Measurements from ENCODE around the gene DDX27. TPM values are rescaled to one million over a fixed set of nuclear protein-coding genes. Genes with fewer than 3 reads are reported as not detected.

DDX27 gene
- total and polyA plus RNA-seq, 3 donors from 2014 or later, result 53.3 to 58.3 (median 54.1) TPM

- Histone ChIP-seq H3K27ac (no peak overlapping the region), H3K36me3 (ENCODE audit: low read depth, missing control alignments) (no peaks in the 10 kb centered on the region), H3K27me3 (no peaks in the 10 kb centered on the region), H3K9me3 (no peaks in the 10 kb centered on the region), H3K4me3 (no peak overlapping the region), H3K4me1 (no peaks in the 10 kb centered on the region)
- 0 to 38% methylated on average over 1 of the region's 1 CpG for WGBS, 2 donors
- TF ChIP-seq CTCF (IDR thresholded peaks at IDR 0.05), result no peak
- no peak for TF ChIP-seq POLR2A (IDR thresholded peaks at IDR 0.05)
- intact Hi-C loops (cut with DNase I; ENCODE audit: low total_unique reads), result no loop called here
- DNase-seq, result no peak
Observed at GRCh38 chr20:49291200-49291599, 72.0 kb downstream of the DDX27 start.

- Histone ChIP-seq H3K9me3 (no peaks in the 10 kb centered on the region), H3K36me3 (ENCODE audit: low read depth, missing control alignments) (no peaks in the 10 kb centered on the region), H3K4me1 (no peaks in the 10 kb centered on the region), H3K27me3 (no peaks in the 10 kb centered on the region), H3K27ac (no peak overlapping the region), H3K4me3 (no peak overlapping the region)
- intact Hi-C loops (cut with DNase I; ENCODE audit: low total_unique reads), result no loop called here
- TF ChIP-seq POLR2A (IDR thresholded peaks at IDR 0.05) (no peak), CTCF (IDR thresholded peaks at IDR 0.05) (no peak)
- 59 to 67% methylated on average over 3 of the region's 3 CpGs for WGBS, 2 donors
- DNase-seq, result no peak
Observed at GRCh38 chr20:49292010-49292409, 72.8 kb downstream of the DDX27 start.

- no peak overlapping the region for H3K27ac ChIP-seq
- no peaks in the 10 kb centered on the region for H3K27me3 ChIP-seq
- no peak for TF ChIP-seq CTCF (IDR thresholded peaks at IDR 0.05)
- no peaks in the 10 kb centered on the region for H3K9me3 ChIP-seq
- H3K36me3 ChIP-seq (ENCODE audit: low read depth, missing control alignments), result no peaks in the 10 kb centered on the region
- H3K4me1 ChIP-seq, result no peaks in the 10 kb centered on the region
- WGBS, 2 donors, result 88 to 94% methylated on average over 6 of the region's 6 CpGs
- no peak for DNase-seq
- no peak overlapping the region for H3K4me3 ChIP-seq
- intact Hi-C loops (cut with DNase I; ENCODE audit: low total_unique reads), result no loop called here
Observed at GRCh38 chr20:49293122-49293521, 73.9 kb downstream of the DDX27 start.

Small RNA genes within 50 kb of the gene (small RNA-seq; reads per million reads assigned to genes)
- gene SNORD12B (2,364 to 4,183 reads per million in 2 donors), gene SNORD12C (2,026 to 2,028 reads per million in 2 donors)

Other genes starting within 250 kb of the DDX27 start
- 100 to 1,000 TPM in 1 of 2 donors, 10 to 100 TPM in 1; 96.6 to 126 TPM for gene CSE1L, start 173.1 kb upstream of the DDX27 start, total RNA-seq
- 94.8 TPM for gene CSE1L, start 173.1 kb upstream of the DDX27 start, polyA plus RNA-seq (ENCODE audit: insufficient read depth, low read depth, low replicate concordance)
- gene STAU1, start 31.1 kb upstream of the DDX27 start, total RNA-seq, result 10 to 100 TPM; 85.0 to 95.4 TPM
- 77.3 TPM for gene STAU1, start 31.1 kb upstream of the DDX27 start, polyA plus RNA-seq (ENCODE audit: insufficient read depth, low read depth, low replicate concordance)
- gene ZNFX1, start 58.6 kb downstream of the DDX27 start, total RNA-seq, result 10 to 100 TPM; 31.6 to 37.2 TPM
- gene ZNFX1, start 58.6 kb downstream of the DDX27 start, polyA plus RNA-seq (ENCODE audit: insufficient read depth, low read depth, low replicate concordance), result 39.9 TPM